ENCODE results near the gene PPP5C. TPM values are rescaled to one million over a fixed set of nuclear protein-coding genes. Genes with fewer than 3 reads are reported as not detected.

The PPP5C gene
- total and polyA plus RNA-seq, 2 of the 8 experiments (the other 6 are each of a cell fraction or from before 2014, with no cell fraction given) = 112 to 156 TPM

- POLR2A ChIA-PET (ENCODE audit: partially characterized antibody) = interaction anchor here (0.6 to 1.2 kb wide), 2 partner anchors 23 to 33 kb away, joined by 3 to 4 read pairs; no protein-coding TSS in a partner anchor
- 100% methylated on average over 4 of the region's 4 CpGs; no CpG with 5 or more reads in 1 of the 2 experiments for WGBS, 2 experiments (ENCODE audit: extremely low coverage in 1 of 2, insufficient coverage in 1 of 2, insufficient read length in 1 of 2, insufficient replicate concordance in 2 of 2, low coverage in 1 of 2, low lambda C conversion rate in 2 of 2, missing lambda C conversion rate in 1 of 2)
- FAIRE-seq (no peak), DNase-seq (ENCODE audit: low read depth in 1 of 2, low spot score in 2 of 2) (no peak)
- Histone ChIP-seq H2BK12ac (ENCODE audit: low read depth, low read length) (no peak overlapping the region), H2BK5ac (ENCODE audit: low read depth, low read length) (no peak overlapping the region), H3K56ac (replicated peaks; ENCODE audit: insufficient read length, low read depth, low read length) (no peak overlapping the region), H3K18ac (ENCODE audit: extremely low read depth, low read length) (no peak overlapping the region), H3K4me2 (ENCODE audit: insufficient read depth in 1 of 2, low read depth in 2 of 2, low read length in 2 of 2) (no peak overlapping the region), H3K27me3 (replicated peaks in 1 of 4; ENCODE audit: control insufficient read depth in 3 of 4, extremely low read depth in 1 of 4, insufficient read depth in 3 of 4, low read length in 3 of 4) (no peaks in the 10 kb centered on the region), H3K14ac (ENCODE audit: insufficient read length) (no peak overlapping the region), H3K4ac (replicated peaks; ENCODE audit: insufficient read length, low read depth, low read length) (no peak overlapping the region), H3K79me2 (ENCODE audit: control insufficient read depth in 1 of 2, insufficient read depth in 2 of 2, low read length in 2 of 2) (no peaks in the 10 kb centered on the region), H2BK120ac (replicated peaks; ENCODE audit: low read depth, low read length) (no peak overlapping the region), H3K4me3 (ENCODE audit: extremely low read depth in 1 of 4, insufficient read depth in 2 of 4, low read depth in 3 of 4, low read length in 4 of 4) (no peak overlapping the region), H2AK5ac (ENCODE audit: low read depth, low read length) (no peak overlapping the region), H3K4me1 (replicated peaks in 1 of 4; ENCODE audit: control insufficient read depth in 3 of 4, insufficient read depth in 4 of 4, low read length in 3 of 4) (no peaks in the 10 kb centered on the region), H3K27ac (ENCODE audit: low read depth, low read length) (no peak overlapping the region), H3K79me1 (ENCODE audit: low read depth, low read length) (no peaks in the 10 kb centered on the region), H2AFZ (ENCODE audit: low read length) (no peak overlapping the region), H3K23me2 (ENCODE audit: low read depth, low read length) (peaks cover 9% of the 10 kb centered on the region; the same call in 1 of the 2 replicates), H2BK15ac (ENCODE audit: low read length) (no peak overlapping the region), H4K20me1 (replicated peaks in 1 of 2; ENCODE audit: control insufficient read depth in 1 of 2, insufficient read depth in 2 of 2, low read length in 2 of 2) (peaks cover 0 to 3% of the 10 kb centered on the region in 2 experiments), H2BK20ac (ENCODE audit: low read length) (no peak overlapping the region), H4K91ac (replicated peaks; ENCODE audit: insufficient read length, low read length) (no peak overlapping the region), H3K36me3 (ENCODE audit: control insufficient read depth in 2 of 4, insufficient read depth in 4 of 4, low read length in 3 of 4) (peaks cover 16 to 69% (median 54%) of the 10 kb centered on the region in 4 experiments), H4K8ac (ENCODE audit: extremely low read depth, insufficient read depth, low read length) (no peak overlapping the region), H4K5ac (ENCODE audit: insufficient read length, low read depth, low read length) (no peak overlapping the region), H3K9me3 (ENCODE audit: insufficient read depth in 2 of 2, low read depth in 1 of 2, low read length in 1 of 2) (peaks cover 20 to 22% of the 10 kb centered on the region in 2 experiments), H3K23ac (ENCODE audit: insufficient read length) (no peak overlapping the region), H3K9ac (replicated peaks in 1 of 4; ENCODE audit: extremely low read depth in 1 of 4, low read depth in 3 of 4, low read length in 3 of 4) (no peak overlapping the region)
- CTCF ChIA-PET (ENCODE audit: partially characterized antibody) = interaction anchor here (0.6 to 0.8 kb wide), 3 partner anchors 23 to 78 kb away, joined by 3 read pairs; no protein-coding TSS in a partner anchor
- TF ChIP-seq CHD1 (IDR thresholded peaks at IDR 0.05; ENCODE audit: low read depth, low read length) = no peak
- TF ChIP-seq GTF2F1 (IDR thresholded peaks at IDR 0.05; ENCODE audit: borderline replicate concordance, low read depth, low read length) = no peak
- no peak for TF ChIP-seq EGR1 (IDR thresholded peaks at IDR 0.05; ENCODE audit: borderline replicate concordance, low read depth, low read length)
- no peak for TF ChIP-seq ASH2L (IDR thresholded peaks at IDR 0.05; ENCODE audit: low read length)
- TF ChIP-seq SP2 (IDR thresholded peaks at IDR 0.05; ENCODE audit: low read length) = no peak
- TF ChIP-seq RXRA (IDR thresholded peaks at IDR 0.05; ENCODE audit: insufficient read depth, low read depth, low read length) = no peak
- TF ChIP-seq CEBPB (IDR thresholded peaks at IDR 0.05; ENCODE audit: low read depth, low read length) = no peak
- no peak for TF ChIP-seq SIX5 (IDR thresholded peaks at IDR 0.05; ENCODE audit: low read depth, low read length)
- no peak for TF ChIP-seq BRCA1 (IDR thresholded peaks at IDR 0.05; ENCODE audit: low read depth, low read length)
- no peak for TF ChIP-seq JUND (IDR thresholded peaks at IDR 0.05; ENCODE audit: low read length)
Measured at GRCh38 chr19:46326608-46327007, 20.3 kb upstream of the PPP5C start.

Measured in H1 (cell line).